OCI-LY1 (cell line): ENCODE measurements around the gene CADM4.

Experiments used
- H2AFZ ChIP-seq: fragments of 200-600 bp; sonication (generic), shearing (Covaris generic); 2 replicates; pipeline ENCODE4 v1.6.0; 2014; ENCODE audit warnings: antibody characterized with exemption, mild to moderate bottlenecking, low read length
- H3F3A ChIP-seq: fragments of 200-600 bp; sonication (generic), shearing (Covaris generic); 2 replicates; pipeline ENCODE4 v1.6.0; 2014; ENCODE audit warnings: mild to moderate bottlenecking, antibody characterized with exemption, low read length, moderate library complexity; ENCODE audit not compliant: insufficient read depth
- H3K27ac ChIP-seq: fragments of 200-600 bp; sonication (generic); 2 replicates; pipeline ENCODE4 v1.5.1; 2014; ENCODE audit warnings: low read length, mixed run types, mild to moderate bottlenecking, low read depth; ENCODE audit not compliant: poor library complexity, severe bottlenecking
- H3K27me3 ChIP-seq: fragments of 200-600 bp; sonication (generic); 2 replicates; pipeline ENCODE4 v1.6.0; 2014; ENCODE audit warnings: antibody characterized with exemption, mild to moderate bottlenecking, low read length, moderate library complexity; ENCODE audit not compliant: insufficient read depth
- H3K36me3 ChIP-seq: fragments of 200-600 bp; sonication (generic); 2 replicates; pipeline ENCODE4 v1.6.1; 2014; ENCODE audit warnings: mild to moderate bottlenecking, antibody characterized with exemption, low read length, moderate library complexity, mixed read lengths; ENCODE audit not compliant: insufficient read depth
- H3K4me1 ChIP-seq: fragments of 200-600 bp; sonication (generic); 2 replicates; pipeline ENCODE4 v1.5.1; 2014; ENCODE audit warnings: mild to moderate bottlenecking, low read length, moderate library complexity; ENCODE audit not compliant: insufficient read depth, severe bottlenecking
- H3K4me2 ChIP-seq: fragments of 200-600 bp; sonication (generic), shearing (Covaris generic); 2 replicates; pipeline ENCODE4 v1.6.1; 2014; ENCODE audit warnings: low read length
- H3K4me3 ChIP-seq: fragments of 200-600 bp; sonication (generic); 2 replicates; pipeline ENCODE4 v1.5.1; 2014; ENCODE audit warnings: low read length, low read depth, mild to moderate bottlenecking, mixed read lengths; ENCODE audit not compliant: poor library complexity, severe bottlenecking
- H3K79me2 ChIP-seq: fragments of 200-600 bp; shearing (Covaris generic); 2 replicates; pipeline ENCODE4 v1.6.1; 2016; ENCODE audit warnings: mixed run types, low read length, mixed read lengths; ENCODE audit not compliant: insufficient read depth
- H3K9ac ChIP-seq: fragments of 200-600 bp; sonication (generic), shearing (Covaris generic); 2 replicates; pipeline ENCODE4 v1.6.1; 2014; ENCODE audit warnings: mild to moderate bottlenecking, low read length, mixed read lengths
- H3K9me2 ChIP-seq: fragments of 200-600 bp; sonication (generic), shearing (Covaris generic); 2 replicates; pipeline ENCODE4 v1.6.1; 2014; ENCODE audit warnings: low read depth, mild to moderate bottlenecking, low read length, mixed read lengths
- H3K9me3 ChIP-seq: fragments of 200-600 bp; shearing (Covaris generic); 2 replicates; pipeline ENCODE4 v1.6.1; 2014; ENCODE audit warnings: low read length, mixed read lengths
- H4K20me1 ChIP-seq: fragments of 200-600 bp; sonication (generic), shearing (Covaris generic); 2 replicates; pipeline ENCODE4 v1.6.0; 2016; ENCODE audit warnings: mild to moderate bottlenecking, low read length; ENCODE audit not compliant: insufficient read depth
- CTCF ChIP-seq: fragments of 200-600 bp; sonication (generic), shearing (Covaris generic); IDR thresholded peaks from 2 replicates; pipeline ENCODE4 v1.5.1; 2017; ENCODE audit warnings: mild to moderate bottlenecking, antibody characterized with exemption, low read length, moderate library complexity, mixed read lengths
- EZH2 ChIP-seq: fragments of 200-600 bp; sonication (generic), shearing (Covaris generic); IDR thresholded peaks from 2 replicates; pipeline ENCODE4 v1.8.0; 2017; ENCODE audit warnings: borderline replicate concordance, mixed run types, mild to moderate bottlenecking, antibody characterized with exemption, low read length, moderate library complexity, mixed read lengths

CADM4 gene

GRCh38 chr19:43594710-43595604 is 44.7 kb downstream of the CADM4 start:
- no peaks in the 10 kb centered on the region for H4K20me1 ChIP-seq
- H3F3A ChIP-seq: no peaks in the 10 kb centered on the region
- no peaks in the 10 kb centered on the region for H3K9me3 ChIP-seq
- no peaks in the 10 kb centered on the region for H3K9me2 ChIP-seq
- H3K27me3 ChIP-seq: no peaks in the 10 kb centered on the region
- H3K4me2 ChIP-seq: peak overlapping the region; percentile 82
- peaks cover 28% of the 10 kb centered on the region for H3K36me3 ChIP-seq
- H3K4me1 ChIP-seq: peaks cover 30% of the 10 kb centered on the region
- no peak overlapping the region for H2AFZ ChIP-seq
- H3K79me2 ChIP-seq: peaks cover 15% of the 10 kb centered on the region
- peak overlapping the region; percentile 74 for H3K9ac ChIP-seq
- TF ChIP-seq EZH2 (no peak), CTCF (peak; percentile 89)
- peak overlapping the region; percentile 26 for H3K27ac ChIP-seq
- peak overlapping the region; percentile 94 for H3K4me3 ChIP-seq

GRCh38 chr19:43594081-43594697 is 45.5 kb downstream of the CADM4 start:
- no peak overlapping the region for H3K4me3 ChIP-seq
- H3K4me2 ChIP-seq: no peak overlapping the region; the same call in 1 of the 2 replicates
- no peak overlapping the region for H3K27ac ChIP-seq
- no peak overlapping the region for H2AFZ ChIP-seq
- peaks cover 24% of the 10 kb centered on the region for H3K36me3 ChIP-seq
- TF ChIP-seq CTCF: no peak
- no peak for TF ChIP-seq EZH2
- no peaks in the 10 kb centered on the region for H3K27me3 ChIP-seq
- H3F3A ChIP-seq: no peaks in the 10 kb centered on the region
- no peak overlapping the region for H3K9ac ChIP-seq
- no peaks in the 10 kb centered on the region for H3K9me2 ChIP-seq
- peaks cover 15% of the 10 kb centered on the region for H3K79me2 ChIP-seq
- no peaks in the 10 kb centered on the region for H3K9me3 ChIP-seq
- no peaks in the 10 kb centered on the region for H4K20me1 ChIP-seq
- peaks cover 35% of the 10 kb centered on the region for H3K4me1 ChIP-seq

- Histone ChIP-seq H2AFZ (no peak overlapping the region), H3K4me1 (peaks cover 30% of the 10 kb centered on the region), H3K27me3 (no peaks in the 10 kb centered on the region), H3K9me3 (no peaks in the 10 kb centered on the region), H3F3A (no peaks in the 10 kb centered on the region), H3K36me3 (peaks cover 13% of the 10 kb centered on the region; the same call in 1 of the 2 replicates), H3K9me2 (no peaks in the 10 kb centered on the region), H3K4me2 (no peak overlapping the region), H3K9ac (no peak overlapping the region), H4K20me1 (no peaks in the 10 kb centered on the region), H3K79me2 (peaks cover 14% of the 10 kb centered on the region), H3K4me3 (no peak overlapping the region), H3K27ac (no peak overlapping the region)
- no peak for TF ChIP-seq CTCF
- no peak for TF ChIP-seq EZH2
Measured at GRCh38 chr19:43592800-43593350, 46.8 kb downstream of the CADM4 start.
